DMS 273 treated with DMSO at 0.1 percent for 48 hours (cell line): ENCODE measurements around the gene LRRC74A.
A peak's percentile ranks its signal among the peaks of the same experiment; 100 is the strongest.

Experiments
- DNase-seq: peaks from one replicate; lab custom pipeline; 2025; lab: John Stamatoyannopoulos, UW

LRRC74A gene

DNA sequence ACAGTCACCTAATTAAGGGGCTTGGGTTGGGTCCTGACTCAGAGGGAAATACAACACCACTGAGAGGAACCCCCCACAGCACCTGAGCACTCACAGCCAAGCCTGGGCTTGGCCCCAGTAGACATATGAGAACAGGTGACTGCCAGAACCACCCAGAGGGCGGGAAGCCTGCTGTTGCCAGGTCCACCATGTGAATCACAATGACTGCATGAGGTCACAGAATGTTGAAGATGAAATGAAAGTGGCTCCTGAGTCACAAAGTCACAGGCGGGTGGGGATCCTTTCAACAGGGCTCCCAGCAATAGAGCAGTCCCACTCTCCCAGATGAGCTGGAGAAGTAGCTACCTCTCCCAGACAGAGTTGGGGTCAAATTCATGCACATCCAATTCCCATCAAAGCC is at the start of gene LRRC74A:
LRRC74A (plus strand) TSS at position 287 of the 400 bp plus-strand sequence. CDS start 290 bp downstream, outside the sequence.
- no peak for DNase-seq

DNA sequence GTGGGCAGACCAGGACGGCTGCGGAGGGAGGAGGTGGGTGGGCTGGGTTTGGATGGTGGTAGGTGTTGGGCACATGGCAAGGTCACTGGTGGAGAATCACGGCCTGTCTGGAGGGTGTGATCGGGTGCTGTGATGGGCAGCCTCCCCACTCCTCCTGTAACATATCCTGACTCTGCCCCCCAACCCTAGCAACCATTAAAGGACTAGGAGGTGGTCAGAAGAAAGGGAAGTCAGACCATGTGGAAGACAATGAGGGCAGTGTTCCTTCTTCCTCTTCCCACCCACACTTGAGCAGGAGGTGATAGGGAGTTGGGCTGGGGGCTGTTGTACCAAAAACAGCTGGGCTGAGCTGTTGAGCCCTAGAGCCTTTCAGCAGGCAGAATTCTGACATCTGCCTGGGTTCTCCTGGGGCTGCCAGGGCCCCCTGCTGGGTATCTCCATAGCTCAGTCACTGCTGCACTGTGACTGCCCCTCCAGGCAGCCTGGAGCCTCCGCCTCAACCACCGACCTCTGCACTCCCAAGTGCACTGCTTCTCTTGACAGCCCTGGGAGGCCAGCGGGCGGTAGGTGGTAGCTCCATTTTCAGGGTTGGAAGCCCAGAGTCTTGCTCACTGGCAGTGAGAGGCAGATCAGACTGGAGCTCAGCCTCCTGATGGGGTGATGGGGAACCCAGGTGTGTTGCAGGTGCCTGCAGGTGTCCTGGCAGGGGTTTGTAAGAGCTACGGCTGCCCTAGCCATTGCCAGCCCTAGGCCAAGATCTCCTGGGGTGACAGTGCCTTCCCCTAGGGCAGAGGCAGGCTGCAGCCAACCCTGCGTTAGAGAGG is 49.6 kb upstream of the LRRC74A start:
- no peak for DNase-seq

DNA sequence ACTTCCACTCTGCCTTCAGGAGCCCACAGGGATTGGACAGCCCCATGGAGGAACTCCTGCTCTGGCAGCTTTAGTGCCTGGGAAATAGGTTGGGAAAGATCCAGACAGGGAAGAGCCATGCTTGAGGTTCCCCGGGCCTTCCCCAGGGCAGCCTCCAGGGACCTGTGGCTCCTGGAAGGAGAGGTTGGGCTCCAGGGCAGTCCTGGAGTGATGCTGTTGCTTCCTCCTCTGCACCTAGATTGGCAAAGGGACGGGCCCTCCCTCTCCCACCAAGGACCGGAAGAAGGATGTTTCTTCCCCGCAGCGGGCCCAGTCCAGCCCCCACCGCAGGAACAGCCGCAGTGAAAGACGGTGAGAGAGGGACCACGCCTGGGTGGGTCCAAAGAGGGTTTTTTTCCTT is 48.5 kb upstream of the LRRC74A start:
- DNase-seq: no peak

DNA sequence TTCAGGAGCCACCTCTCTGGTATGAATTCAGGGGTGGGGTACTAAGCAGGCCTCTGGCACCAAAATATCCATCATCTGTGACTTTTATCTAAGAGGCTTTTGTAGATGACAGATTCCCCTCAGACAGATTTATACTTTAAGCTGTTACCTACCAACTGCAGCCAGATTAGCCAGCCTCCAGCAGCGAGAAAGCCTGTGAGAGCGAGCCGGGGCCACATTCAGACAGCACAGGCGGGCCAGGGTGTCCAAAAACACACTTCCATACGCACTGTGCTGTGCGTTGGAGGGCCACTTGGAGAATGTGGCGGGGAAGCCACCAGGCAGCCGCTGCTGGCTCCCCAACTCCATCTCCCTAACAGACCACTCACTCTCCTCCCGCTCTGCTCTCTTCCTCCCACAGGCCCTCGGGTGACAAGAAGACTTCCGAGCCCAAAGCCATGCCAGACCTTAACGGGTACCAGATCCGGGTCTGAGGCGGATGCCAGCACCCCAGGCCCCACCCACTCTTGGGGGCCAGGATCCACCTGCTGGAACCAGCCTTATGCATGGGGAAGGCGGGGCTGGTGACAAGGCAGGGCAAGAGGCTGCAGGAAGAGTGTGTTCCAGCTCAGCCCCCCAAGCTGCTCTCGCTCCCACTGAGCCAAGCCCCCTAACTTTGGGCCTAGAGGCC is 47.5 kb upstream of the LRRC74A start:
- DNase-seq: no peak

DNA sequence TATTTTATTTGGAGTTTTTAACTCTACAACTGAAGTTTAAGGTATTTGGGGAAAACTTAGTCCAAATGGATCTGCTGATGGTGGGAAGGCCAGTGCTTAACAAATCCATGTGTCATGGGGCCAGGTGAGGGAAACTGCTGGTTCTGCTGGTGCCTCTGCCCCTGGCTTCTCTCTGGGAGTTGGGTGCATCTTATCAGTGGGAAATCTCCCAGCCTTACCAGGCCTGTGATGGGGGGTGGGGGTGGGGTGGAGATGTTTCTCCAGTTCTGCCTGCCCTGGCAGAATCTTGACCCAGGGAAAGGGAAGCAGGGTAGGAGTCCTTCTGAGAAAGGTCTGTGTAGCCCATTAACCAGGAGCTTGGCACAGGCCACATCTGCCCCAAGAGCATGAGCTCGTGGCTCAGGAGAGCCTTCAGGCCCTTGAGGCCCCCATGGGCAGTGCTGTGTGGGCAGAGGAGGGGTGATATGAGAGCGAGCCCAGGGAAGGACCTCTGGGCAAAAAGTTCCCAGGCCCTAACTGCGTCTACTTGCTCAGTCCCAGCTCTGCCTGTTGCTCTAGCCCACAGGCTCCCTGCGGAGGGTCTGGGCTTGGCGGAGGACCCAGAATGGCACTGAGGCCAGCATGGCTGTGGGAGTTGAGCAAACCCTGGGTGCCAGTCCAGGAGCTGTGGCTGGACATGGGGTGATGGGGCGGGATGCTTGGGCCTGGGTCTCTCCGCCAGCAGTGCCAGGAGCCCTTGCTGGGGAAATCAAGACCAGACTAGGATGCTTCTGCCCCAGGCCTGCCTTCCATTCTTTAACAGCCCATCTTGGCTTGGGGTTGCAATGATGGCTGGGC is 46.8 kb upstream of the LRRC74A start:
- no peak for DNase-seq

DNA sequence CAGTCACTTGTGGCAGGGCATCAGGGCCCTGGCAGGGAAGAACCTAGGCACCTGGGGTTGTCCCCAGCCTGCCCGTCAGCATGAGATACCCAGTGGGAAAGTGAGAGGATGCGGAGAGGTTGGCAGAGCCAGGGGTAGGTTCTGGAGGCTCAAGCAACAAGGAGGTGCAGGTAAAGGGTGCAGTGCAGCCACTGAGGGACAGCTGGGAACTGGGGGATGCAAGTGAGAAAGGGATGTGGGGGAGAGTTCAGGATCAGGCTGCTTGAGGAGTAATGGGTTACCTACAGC is 46.2 kb upstream of the LRRC74A start:
- no peak for DNase-seq

DNA sequence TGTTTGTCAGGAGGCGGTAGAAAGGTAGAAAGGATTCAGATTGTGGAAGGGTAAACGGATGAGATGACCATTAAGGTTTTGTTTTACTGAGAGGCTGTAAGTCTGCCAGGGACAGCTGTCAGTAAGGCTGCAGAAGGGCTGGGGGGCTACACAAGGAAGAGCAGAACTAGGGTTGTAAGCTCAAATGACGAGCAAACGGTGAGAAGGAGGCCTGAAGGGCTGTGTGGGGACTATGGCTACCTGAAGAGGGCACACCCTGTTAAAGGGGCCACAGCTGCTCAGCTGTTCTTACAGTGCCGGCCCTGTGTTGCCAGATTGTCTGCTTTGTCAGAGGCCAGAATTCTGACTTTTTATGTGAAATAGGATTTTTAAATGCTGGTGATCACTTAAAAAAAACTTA is 45.8 kb upstream of the LRRC74A start:
- DNase-seq: no peak

DNA sequence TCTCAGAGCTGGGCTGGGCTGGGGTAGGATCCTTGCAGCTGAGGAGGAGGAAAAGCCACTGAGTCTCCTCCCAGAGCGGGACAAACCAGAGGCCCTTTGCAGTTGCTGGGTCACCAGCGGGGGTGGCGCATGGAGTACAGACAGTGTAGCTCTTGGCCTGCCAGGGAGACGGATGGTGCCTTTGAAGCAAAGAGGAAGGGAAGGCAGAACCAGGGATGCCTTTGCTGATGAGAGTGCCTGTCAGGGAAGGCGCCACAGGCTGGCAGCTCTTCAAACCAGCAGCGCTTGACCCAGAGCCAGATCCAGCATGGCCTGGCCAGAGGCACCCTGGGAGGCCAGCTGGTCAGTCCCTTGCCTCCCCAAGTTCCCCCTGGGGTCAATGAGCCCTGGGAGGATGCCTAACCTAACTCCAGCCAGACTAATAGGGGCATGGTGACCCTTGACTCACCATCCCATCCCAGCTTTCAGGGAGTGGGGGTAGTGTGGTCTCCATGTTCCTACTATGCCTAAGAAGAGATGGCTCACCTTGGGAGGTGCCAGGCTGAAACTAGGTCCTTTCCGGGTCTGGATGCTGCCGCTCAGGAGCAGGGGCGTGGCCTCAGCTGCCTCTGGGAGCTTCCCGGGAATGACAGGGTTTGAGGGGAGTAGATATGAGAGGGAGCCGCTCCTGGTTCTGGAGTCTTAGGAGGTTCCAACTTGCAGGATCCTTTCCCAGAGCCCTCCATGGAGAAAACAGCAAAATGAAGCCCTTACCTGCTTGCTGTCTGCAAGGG is 45.1 kb upstream of the LRRC74A start:
- DNase-seq: no peak

DNA sequence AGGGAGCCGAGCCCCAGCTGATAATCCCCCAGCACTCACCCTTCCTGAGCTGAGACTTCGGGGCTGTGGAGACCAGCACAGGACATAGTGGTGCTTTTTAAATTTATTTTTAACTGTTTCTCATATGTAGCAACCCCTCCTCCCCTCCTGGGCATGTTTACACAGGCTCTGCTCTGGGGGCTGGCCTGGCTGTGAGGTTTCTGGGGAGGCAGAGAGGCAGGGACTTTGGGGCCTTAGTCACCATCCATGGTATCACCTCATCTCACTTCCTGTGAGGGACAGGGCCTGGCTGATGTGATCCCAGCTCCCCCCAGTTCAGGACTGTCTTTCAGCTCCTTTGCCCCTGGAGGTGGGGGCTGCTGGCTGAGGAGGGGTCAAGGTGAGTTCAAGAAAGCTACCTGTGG is 44.6 kb upstream of the LRRC74A start:
- DNase-seq: no peak

DNA sequence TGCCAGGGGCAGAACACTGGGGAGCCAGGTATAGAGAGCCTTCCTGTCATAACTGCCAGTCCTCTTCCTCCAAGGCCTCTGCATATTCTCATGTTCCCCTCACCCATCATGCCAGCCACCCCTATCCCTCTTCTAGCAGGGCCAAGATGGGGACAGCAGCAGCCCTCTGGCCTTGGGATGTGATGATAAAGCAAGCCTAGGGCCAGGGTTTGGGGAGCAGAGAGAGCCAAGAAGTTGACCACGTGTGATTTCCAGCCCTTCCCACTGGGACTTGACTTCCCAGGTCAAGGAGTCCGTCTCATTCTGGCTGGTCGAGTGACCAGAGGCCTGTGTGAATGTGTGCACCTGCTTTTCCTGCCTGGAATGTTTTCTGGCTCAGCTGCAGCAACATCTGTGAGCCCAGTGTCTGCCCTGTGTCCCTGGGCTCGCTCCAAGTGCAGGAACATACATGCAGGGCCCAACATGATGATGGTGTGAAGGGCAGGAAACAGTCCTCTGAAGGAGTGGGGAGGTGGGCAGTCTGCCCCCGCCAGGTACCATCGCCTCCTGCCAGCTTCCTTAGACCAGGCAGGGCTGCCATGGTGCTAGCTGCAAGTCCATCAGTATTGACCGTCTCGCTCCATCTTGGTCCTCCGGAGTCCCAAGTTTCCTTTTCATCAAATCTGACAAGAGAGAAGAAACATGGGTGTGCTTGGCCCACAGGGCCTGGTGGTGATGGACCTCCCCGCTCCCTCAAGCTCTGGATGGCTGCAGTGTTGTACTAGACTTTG is 43.9 kb upstream of the LRRC74A start:
- no peak for DNase-seq

DNA sequence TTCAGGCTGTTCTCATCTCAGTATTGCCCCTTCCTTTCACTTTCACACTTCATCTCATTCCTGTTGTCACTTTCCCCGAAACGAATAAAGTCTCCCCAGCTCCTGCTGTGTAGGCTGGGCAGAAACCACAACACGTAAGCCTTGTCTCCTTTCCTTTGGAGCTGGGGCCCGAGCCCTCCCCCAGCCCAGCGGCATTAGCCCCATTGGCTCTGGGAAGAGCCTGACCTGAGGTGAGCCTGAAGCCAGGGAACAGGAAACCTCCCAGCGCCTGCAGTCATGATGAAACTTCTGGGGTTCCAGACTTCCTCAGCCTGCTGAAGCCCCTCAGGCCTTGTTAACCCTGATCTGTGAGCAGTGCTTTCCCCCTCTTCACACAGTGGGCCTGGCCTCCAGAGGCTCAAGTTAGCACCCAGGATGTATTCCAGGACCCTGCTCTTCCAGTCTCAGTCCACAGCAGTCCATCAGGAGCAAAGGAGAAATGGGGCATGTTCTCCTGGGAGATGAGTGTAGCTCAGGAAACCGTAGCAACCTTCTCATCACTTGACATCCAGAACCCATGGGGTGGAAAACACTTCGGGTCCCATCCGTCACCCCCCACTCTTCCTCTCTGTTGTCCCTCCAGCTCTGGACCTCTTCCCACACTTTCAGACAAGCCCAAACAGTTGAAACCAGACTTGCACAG is 43.2 kb upstream of the LRRC74A start:
- DNase-seq: no peak

DNA sequence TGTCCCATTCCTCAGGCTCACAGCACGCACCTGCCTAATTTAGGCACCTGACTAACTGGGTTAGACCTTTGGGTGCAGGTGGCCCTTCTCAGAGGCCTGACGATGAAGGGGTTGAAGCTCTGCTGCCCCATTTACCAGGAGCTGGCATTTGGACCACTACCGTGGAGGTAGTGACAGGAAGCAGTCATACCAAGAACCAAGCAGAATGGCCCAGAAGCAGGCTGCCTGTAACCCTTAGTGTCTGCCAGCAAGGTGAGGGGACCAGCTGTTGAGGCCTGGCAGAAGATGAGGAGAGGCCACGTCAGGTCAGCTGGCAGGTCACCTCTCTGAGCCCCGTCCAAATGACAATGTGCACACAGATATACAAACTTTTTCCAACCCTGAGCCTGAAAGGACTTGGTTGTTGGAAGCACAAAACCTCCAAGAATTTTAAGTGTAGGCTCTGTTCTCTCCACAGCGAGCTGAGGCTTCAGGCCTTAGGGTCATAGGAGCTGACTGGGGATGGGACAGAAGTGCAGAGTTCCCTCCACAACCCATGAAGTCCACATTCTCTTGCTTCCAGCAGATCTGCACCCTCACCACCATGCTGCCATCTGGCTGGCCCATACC is 41.8 kb upstream of the LRRC74A start:
- DNase-seq: no peak

DNA sequence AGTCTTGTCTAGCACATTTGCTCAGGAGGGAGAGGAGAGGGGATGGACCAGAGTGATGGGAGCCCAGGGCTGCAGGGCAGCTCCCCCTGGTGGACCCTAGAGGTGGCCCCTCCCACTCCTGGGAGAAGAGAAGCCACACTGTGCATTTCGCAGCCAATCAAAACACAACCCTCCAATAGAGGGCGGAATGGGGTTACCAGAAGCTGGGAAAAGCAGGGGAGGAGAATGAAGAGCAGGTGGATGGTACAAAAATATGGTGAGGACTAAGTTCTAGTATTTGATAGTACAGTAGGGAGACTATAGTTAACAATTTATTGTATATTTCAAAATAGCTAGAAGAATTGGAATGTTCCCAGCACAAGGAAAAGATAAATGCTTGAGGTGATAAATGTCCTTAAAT is 41.3 kb upstream of the LRRC74A start:
- DNase-seq: peak; percentile 62

DNA sequence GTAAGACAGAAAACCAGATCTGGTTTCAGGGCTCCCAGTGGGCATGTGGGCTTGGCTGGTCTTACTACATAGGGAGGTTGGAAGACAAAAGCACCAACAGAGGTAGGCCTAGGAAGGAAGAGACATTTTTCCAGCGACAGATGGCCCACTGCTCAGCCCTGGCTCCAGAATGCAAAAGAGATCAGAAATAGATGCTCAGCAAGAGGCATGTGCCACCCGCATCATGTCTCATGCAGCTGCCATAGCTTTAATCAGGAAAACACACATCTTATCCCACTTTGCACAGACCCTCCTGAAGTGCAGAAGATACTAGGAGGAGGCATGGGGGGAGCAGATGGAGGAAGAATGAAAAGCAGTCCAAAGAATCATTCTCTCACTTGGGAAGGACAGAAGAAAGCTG is 39.6 kb upstream of the LRRC74A start:
- DNase-seq: no peak

DNA sequence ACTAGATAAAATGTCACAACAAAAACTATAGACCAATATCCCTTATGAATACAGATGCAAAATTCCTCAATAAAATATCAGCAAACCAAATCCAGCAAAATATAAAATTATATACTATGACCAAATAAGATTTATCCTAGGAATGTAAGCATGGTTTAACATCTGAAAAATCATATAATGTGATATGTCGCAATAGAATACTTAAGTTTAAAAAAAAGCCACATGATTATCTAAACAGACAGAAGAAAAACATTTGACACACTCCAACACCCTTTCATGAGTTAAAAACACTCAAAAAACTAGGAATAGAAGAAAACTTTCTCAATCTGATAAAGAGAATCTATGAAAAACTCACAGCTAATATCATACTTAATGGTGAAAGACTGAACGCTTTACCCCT is 33.8 kb upstream of the LRRC74A start:
- DNase-seq: no peak

DNA sequence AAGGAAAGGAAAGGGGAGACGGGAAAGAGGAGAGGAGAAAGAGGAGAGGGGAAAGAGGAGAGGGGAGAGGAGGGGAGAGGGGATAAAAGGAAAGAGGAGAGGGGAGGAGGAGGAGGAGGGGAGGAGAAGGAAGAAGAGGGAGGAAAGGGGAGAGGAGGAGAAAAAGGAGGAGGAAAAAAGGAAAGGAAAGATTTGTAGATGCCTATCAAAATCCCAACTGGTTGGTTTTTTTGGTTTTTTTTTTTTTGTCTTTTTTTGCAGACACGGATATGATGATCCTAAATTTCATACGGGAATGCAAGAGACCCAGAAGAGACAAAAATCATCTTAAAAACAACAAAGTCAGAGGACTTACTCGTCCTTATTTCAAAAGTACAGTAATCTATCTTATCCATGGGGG is 32.9 kb upstream of the LRRC74A start:
- DNase-seq: no peak

DNA sequence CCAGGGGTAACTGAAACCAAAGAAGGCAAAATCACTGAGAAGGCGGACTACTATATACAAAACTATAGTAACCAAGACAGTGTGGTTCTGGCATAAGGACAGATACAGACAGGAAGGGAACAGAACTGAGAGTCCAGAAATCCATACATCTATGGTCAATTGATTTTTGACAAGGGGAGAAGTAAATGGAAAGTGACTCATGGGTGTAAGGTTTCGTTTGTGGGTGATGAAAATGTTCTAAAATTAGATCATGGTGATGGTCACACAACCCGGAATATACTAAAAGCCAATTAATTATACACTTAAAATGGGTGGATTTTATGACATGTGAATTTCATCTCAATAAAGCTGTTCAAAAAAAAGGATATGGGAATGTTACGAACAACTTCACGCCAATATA is 32.3 kb upstream of the LRRC74A start:
- no peak for DNase-seq

DNA sequence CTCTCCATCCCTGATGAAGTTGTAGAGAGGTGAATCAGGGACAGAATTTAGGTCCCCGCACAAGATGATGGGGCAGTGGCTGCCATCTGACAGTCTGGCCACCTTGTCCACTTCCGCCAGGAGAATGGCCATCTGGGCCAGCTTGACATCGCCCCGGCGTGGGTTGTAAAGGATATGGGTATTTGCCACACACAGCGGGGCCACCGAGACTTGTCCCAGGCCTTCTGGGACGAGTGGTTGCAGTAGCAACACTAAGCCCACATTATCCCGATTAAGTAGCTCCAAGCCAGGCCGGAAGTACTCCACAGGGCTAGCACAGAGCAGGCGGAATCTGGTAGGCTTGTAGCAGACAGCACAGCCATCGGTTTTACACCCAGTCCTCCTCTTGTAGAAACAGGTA is 19.8 kb upstream of the LRRC74A start:
- DNase-seq: no peak

DNA sequence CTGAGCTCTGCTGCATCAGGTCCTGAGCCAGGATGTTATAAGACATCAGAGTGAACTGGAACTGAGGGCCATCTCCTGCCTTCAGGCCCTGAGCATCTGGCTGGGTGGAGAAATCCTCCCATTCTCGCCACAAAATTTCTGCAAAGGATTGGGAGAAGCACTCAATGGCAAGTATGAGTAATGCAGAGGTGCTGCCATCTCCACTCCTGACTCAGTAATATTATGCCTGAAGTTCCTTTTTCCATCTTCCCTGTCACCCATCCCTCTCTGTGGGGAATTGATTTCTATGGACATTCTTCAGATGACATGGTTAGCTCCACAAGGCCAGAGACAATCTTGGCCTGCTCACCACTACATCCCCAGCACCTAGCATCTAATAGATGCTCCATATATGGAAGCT is 18.2 kb upstream of the LRRC74A start:
- DNase-seq: no peak

DNA sequence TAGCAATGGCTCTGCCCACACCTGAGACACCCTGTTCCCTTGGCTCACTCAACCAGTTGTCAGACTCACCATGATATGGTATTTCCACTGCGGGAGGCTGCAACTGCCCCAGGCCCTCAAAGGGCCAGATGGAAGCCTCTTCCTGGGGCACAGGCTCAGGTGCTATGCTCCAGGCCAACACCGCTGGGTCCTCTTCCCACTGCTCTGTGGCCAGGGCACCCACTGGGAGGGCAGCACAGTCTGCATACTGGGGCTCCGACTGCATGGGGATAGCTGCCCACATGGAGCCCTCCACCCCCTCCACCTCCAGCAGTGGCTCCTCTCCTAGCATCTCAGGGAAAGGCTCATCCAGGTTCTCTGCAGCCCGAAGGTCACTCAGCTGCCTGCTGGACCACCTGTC is 17.2 kb upstream of the LRRC74A start:
- DNase-seq: no peak
